Measurements from ENCODE around the gene EHMT1.

EHMT1 gene

DNA sequence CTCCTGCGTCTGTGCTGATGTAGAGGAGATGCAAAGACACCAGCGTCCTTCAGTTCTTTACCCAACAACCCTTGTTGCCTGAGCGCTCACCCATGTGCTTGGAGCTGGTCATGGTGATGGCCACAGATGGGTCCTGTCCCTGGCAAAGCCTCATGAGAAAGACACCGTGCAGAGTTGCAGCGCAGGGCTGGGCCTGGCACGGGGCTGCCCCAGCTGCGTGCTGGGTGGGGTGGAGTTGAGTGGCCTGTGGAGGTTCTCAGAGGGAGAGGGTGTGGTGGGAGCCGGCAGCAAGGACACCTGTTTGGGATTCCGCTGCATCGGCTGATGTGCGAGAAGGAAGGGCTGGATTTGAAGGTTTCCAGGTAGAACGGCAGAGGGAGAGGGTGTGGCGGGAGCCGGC lies 133.6 kb downstream of the EHMT1 start:
- Mint-ChIP-seq H3K9me3 (peaks cover 26% of the 10 kb centered on the region), H3K27ac (no peak overlapping the region), H3K4me1 (ENCODE audit: low read depth) (peaks cover 11% of the 10 kb centered on the region), H3K27me3 (ENCODE audit: low read depth) (no peaks in the 10 kb centered on the region), H3K4me3 (no peak overlapping the region), H3K36me3 (ENCODE audit: low read depth) (peaks cover 48% of the 10 kb centered on the region)

DNA sequence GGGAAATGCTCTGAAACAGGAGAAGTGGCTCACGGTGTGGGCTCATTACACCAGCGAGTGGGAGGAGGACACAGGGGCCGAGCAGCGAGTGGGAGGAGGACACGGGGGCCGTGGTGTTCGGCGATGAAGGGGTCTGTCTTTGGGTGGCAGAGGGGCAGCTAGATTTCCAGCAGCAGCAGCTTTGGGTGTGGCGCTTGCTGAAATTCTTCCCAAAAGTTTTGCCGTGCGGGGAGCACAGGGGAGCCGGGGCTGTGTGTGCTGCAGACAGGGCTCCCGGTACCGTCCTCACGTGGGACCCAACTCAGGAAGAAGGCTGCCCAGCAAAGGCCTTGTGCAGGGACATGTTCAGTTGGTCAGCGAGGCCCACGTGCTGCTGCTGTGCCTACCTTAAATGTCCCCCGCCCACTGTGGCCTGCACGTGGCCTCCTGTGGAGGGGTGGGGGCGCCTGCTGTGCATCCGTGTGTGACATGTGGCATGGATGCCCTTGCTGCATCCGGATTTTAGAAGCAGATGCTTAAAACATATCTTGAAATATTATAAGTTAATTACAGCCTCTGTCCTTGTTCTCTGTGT lies 134.5 kb downstream of the EHMT1 start:
- Mint-ChIP-seq H3K27me3 (ENCODE audit: low read depth) (no peaks in the 10 kb centered on the region), H3K27ac (no peak overlapping the region), H3K4me3 (no peak overlapping the region), H3K9me3 (peaks cover 26% of the 10 kb centered on the region), H3K4me1 (ENCODE audit: low read depth) (peaks cover 17% of the 10 kb centered on the region), H3K36me3 (ENCODE audit: low read depth) (peaks cover 53% of the 10 kb centered on the region)

GRCh38 chr9:137755261-137755927 lies 136.6 kb downstream of the EHMT1 start:
- H3K4me3 Mint-ChIP-seq = no peak overlapping the region
- peaks cover 26% of the 10 kb centered on the region for H3K9me3 Mint-ChIP-seq
- H3K27ac Mint-ChIP-seq = no peak overlapping the region
- no peaks in the 10 kb centered on the region for H3K27me3 Mint-ChIP-seq (ENCODE audit: low read depth)
- H3K36me3 Mint-ChIP-seq (ENCODE audit: low read depth) = peaks cover 66% of the 10 kb centered on the region
- peaks cover 20% of the 10 kb centered on the region for H3K4me1 Mint-ChIP-seq (ENCODE audit: low read depth)

DNA sequence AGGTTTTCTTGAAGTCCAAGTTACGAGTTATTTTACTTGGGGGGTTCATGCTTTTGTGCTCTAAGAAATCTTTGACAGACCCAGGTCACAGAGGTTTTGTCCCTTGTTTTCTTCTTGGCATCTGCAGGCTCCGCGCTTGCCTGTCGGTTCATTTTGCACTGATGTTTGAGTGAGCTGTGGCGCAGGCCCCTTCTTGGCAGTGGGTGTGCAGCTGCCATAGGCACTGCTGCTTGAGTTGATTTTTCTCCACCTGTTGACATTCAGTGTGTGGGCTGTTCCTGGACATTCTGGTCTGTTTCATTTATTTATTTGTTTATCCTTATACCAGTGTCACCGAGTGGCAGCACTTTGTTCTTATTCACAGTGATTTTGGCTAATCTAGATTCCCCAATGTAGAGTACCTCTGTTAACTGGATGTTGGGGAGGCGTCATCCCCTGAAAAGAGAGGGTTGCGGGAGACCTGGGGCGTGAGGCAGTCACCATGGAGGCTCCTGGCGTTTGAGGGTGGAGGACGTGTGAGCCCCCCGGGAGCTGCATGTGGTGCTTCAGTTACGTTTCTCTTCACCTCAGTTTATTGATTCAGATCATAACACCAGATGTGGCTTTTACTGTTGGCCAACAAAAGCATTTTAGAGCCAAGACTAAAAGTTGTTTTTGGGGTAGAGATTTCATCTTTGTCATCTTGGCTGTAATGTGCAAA lies 137.4 kb downstream of the EHMT1 start:
- no peak overlapping the region for H3K4me3 Mint-ChIP-seq
- peaks cover 26% of the 10 kb centered on the region for H3K9me3 Mint-ChIP-seq
- H3K27ac Mint-ChIP-seq = peak overlapping the region; percentile 31
- H3K36me3 Mint-ChIP-seq (ENCODE audit: low read depth) = peaks cover 68% of the 10 kb centered on the region
- peaks cover 28% of the 10 kb centered on the region for H3K4me1 Mint-ChIP-seq (ENCODE audit: low read depth)
- no peaks in the 10 kb centered on the region for H3K27me3 Mint-ChIP-seq (ENCODE audit: low read depth)

DNA sequence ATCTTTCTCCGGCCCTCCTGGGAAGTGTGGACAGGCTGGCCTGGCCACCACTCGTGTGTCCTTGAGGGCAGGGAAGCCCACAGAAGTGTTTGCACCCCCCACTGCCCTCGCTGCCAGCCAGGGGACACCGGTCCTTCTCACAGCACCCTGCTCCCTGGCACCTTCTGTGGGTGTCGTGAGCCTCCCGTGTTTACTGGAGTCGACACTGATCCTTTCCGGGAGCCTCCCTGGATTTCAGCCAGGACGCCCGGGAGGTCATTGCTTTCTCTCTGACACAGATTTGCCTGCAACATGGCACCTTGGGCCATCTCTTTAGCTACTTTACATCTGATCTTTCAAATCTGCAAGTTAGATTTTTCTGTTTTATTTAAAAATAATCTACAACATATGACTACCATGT lies 138.3 kb downstream of the EHMT1 start:
- peaks cover 68% of the 10 kb centered on the region for H3K36me3 Mint-ChIP-seq (ENCODE audit: low read depth)
- peaks cover 31% of the 10 kb centered on the region for H3K4me1 Mint-ChIP-seq (ENCODE audit: low read depth)
- peak overlapping the region; percentile 67 for H3K27ac Mint-ChIP-seq
- no peaks in the 10 kb centered on the region for H3K27me3 Mint-ChIP-seq (ENCODE audit: low read depth)
- H3K9me3 Mint-ChIP-seq = peaks cover 26% of the 10 kb centered on the region
- H3K4me3 Mint-ChIP-seq = no peak overlapping the region

GRCh38 chr9:137757613-137758029 lies 138.8 kb downstream of the EHMT1 start:
- peaks cover 25% of the 10 kb centered on the region for H3K9me3 Mint-ChIP-seq
- no peaks in the 10 kb centered on the region for H3K27me3 Mint-ChIP-seq (ENCODE audit: low read depth)
- H3K4me1 Mint-ChIP-seq (ENCODE audit: low read depth) = peaks cover 35% of the 10 kb centered on the region
- peaks cover 67% of the 10 kb centered on the region for H3K36me3 Mint-ChIP-seq (ENCODE audit: low read depth)
- H3K27ac Mint-ChIP-seq = peak overlapping the region; percentile 67
- no peak overlapping the region for H3K4me3 Mint-ChIP-seq

GRCh38 chr9:137758067-137758466 lies 139.3 kb downstream of the EHMT1 start:
- Mint-ChIP-seq H3K27ac (peak overlapping the region; percentile 67), H3K4me1 (ENCODE audit: low read depth) (peaks cover 35% of the 10 kb centered on the region), H3K27me3 (ENCODE audit: low read depth) (no peaks in the 10 kb centered on the region), H3K9me3 (peaks cover 21% of the 10 kb centered on the region), H3K4me3 (no peak overlapping the region), H3K36me3 (ENCODE audit: low read depth) (peaks cover 66% of the 10 kb centered on the region)

DNA sequence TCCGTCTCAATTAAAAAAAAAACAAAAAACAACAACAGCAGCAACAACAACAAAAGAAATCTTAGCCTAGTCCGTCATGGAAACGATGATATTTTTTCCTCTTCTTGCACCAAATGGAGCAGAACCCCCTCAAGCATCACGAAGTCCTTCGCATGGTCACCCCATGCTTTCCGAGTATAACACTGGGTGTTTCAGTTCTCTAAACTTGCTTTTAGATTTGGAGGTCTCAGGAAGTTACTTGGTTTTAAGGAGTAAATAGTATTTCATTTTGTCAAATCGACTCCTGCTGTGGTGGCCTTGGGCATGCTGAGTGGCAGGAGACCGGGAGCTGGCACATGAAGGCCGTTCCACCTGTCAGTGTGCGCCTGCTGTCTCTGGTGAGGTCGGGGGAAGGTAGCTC lies 140.3 kb downstream of the EHMT1 start:
- Mint-ChIP-seq H3K4me3 (no peak overlapping the region), H3K27ac (peak overlapping the region; percentile 20), H3K36me3 (ENCODE audit: low read depth) (peaks cover 62% of the 10 kb centered on the region), H3K4me1 (ENCODE audit: low read depth) (peaks cover 35% of the 10 kb centered on the region), H3K27me3 (ENCODE audit: low read depth) (no peaks in the 10 kb centered on the region), H3K9me3 (peaks cover 14% of the 10 kb centered on the region)

DNA sequence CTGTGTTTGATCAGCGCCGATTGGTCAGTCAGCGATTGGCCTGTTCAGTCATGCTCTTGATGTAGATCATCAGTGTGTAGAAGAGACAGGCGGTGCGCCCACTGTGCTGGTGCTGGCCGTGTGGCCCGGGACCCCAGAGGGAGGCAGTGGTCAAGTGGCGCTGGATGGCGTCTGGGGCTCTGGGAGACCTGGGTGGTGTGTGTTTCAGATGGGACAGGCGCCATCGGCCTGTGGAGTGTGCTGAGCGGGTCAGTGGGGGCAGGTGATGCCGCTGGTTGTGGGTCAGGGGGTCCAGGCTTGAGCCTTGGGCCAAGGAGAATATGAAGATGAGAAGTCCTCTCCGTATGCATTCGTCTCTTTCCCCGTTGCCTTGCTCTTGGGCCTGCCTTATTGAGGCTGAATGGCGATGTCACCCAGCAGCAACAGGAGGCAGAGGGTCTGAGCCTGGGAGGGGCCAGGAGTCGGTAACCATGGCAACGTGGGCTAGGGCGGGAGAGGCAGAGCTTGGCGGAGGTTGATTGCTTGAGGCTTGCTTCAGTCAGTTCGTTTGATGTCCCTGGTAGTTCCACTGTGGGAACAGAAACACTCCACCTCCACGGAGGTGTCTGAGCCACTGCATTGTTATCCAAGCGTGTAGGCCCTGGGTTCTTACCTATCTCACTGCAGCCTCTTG lies 141.0 kb downstream of the EHMT1 start:
- H3K4me3 Mint-ChIP-seq = no peak overlapping the region

DNA sequence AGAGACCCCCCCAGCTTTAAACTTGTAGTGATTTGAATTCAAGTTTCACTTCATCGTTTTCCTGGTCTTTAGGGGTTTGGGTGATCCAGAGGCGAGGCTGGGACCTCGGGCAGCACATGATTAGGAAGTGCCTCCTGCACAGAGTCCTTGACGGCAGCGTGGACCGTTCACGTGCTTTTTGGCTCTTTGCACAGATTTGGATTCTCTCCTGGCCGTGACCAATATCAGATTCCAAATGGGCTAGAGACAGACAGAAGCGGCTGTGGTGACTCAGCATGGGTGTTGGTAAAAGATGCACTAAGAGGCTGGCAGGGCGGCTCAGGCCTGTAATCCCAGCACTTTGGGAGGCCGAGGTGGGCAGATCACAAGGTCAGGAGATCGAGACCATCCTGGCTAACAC lies 141.6 kb downstream of the EHMT1 start:
- H3K4me1 Mint-ChIP-seq (ENCODE audit: low read depth) = peaks cover 35% of the 10 kb centered on the region
- H3K9me3 Mint-ChIP-seq = peaks cover 10% of the 10 kb centered on the region
- no peaks in the 10 kb centered on the region for H3K27me3 Mint-ChIP-seq (ENCODE audit: low read depth)
- H3K4me3 Mint-ChIP-seq = no peak overlapping the region
- peak overlapping the region; percentile 86 for H3K27ac Mint-ChIP-seq
- H3K36me3 Mint-ChIP-seq (ENCODE audit: low read depth) = peaks cover 58% of the 10 kb centered on the region

More for the DNA sequence above, 141.0 kb downstream of the EHMT1 start:
- Mint-ChIP-seq H3K27ac (peak overlapping the region; percentile 73), H3K9me3 (peaks cover 14% of the 10 kb centered on the region), H3K4me1 (ENCODE audit: low read depth) (peaks cover 35% of the 10 kb centered on the region), H3K27me3 (ENCODE audit: low read depth) (no peaks in the 10 kb centered on the region), H3K36me3 (ENCODE audit: low read depth) (peaks cover 65% of the 10 kb centered on the region)

DNA sequence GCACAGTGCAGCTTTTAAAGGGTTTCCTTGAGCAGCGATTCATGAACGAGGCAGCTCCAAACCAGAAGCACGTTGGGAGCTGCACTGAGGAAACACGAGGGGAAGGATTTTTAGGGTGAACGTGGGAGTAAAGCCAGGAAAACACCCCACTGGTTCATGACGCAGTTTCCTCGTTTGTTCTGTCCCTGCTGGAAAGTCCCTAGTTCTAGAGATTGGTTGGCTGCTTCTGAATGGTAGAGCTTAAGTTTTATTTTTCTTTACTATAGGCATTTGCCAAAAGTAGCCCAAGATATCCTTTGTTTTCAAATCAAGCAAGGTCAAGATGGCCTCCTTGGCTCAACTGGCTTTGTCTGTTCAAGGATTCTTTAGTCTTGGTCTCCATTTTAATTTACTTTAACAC lies 142.2 kb downstream of the EHMT1 start:
- Mint-ChIP-seq H3K36me3 (ENCODE audit: low read depth) (peaks cover 58% of the 10 kb centered on the region), H3K27ac (peak overlapping the region; percentile 86), H3K4me1 (ENCODE audit: low read depth) (peaks cover 36% of the 10 kb centered on the region)

DNA sequence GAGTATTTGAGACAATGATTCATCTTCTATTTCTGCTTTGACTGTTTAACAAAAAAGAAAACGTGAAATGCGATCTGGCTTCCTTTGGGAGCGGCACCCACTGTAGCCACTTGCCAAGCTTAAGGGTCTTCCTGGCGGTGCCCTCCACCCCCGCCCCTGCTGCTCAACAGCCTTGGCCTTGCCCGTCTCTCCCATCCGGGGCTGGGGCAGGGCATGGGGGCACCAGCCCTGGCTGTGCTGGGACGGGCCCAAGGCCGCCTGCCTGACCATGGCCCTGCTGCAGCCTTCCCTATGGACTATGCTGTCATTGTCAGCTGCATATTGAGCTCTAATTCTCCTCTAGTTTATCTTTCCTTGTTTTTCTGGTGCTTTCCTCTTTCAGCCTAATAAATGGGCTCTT lies 143.0 kb downstream of the EHMT1 start:
- no peak overlapping the region for H3K4me3 Mint-ChIP-seq
- no peaks in the 10 kb centered on the region for H3K27me3 Mint-ChIP-seq (ENCODE audit: low read depth)
- H3K4me1 Mint-ChIP-seq (ENCODE audit: low read depth) = peaks cover 30% of the 10 kb centered on the region
- no peaks in the 10 kb centered on the region for H3K9me3 Mint-ChIP-seq
- peak overlapping the region; percentile 86 for H3K27ac Mint-ChIP-seq
- H3K36me3 Mint-ChIP-seq (ENCODE audit: low read depth) = peaks cover 53% of the 10 kb centered on the region

More for the DNA sequence above, 142.2 kb downstream of the EHMT1 start:
- no peaks in the 10 kb centered on the region for H3K27me3 Mint-ChIP-seq (ENCODE audit: low read depth)
- H3K4me3 Mint-ChIP-seq = peak overlapping the region; percentile 10
- H3K9me3 Mint-ChIP-seq = peaks cover 3% of the 10 kb centered on the region

- Mint-ChIP-seq H3K4me1 (ENCODE audit: low read depth) (peaks cover 25% of the 10 kb centered on the region), H3K36me3 (ENCODE audit: low read depth) (peaks cover 51% of the 10 kb centered on the region), H3K27ac (peak overlapping the region; percentile 86), H3K9me3 (no peaks in the 10 kb centered on the region), H3K27me3 (ENCODE audit: low read depth) (no peaks in the 10 kb centered on the region), H3K4me3 (no peak overlapping the region)
Observed at GRCh38 chr9:137762414-137763061, 143.7 kb downstream of the EHMT1 start.

DNA sequence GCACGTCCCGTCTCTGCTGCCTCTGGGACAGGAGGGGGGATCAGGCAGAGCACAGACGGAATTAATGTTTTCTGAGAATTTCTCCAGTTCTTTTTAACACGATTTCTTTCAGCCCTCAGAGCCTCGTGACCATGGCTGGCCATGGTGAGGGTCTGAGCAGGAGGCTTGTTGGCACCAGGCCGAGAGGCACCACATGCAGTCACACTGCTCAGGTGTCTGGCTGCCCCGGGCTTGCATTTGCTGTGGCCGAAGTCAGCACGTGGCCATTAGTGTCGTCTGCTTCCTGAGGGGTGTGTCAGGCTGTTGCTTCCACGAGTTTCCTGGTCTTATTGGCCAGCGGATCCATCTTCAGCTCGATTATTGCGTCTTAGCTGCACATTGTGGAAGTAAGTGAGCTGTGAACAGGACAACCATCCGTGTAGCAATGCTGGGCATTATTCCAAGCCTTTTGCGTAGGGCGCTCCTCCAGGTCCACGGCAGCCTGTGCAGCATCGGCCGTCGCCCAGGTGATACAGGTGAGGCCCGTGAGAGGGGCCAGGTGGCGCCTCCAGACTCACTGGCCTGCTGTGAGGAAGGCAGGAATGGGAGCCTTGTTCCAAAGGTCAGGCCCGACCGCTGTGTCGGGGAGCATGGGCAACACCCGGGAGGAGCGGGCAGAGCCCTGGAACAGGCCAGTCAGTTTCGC lies 144.6 kb downstream of the EHMT1 start:
- Mint-ChIP-seq H3K27ac (no peak overlapping the region), H3K4me3 (no peak overlapping the region), H3K9me3 (no peaks in the 10 kb centered on the region), H3K36me3 (ENCODE audit: low read depth) (peaks cover 45% of the 10 kb centered on the region), H3K4me1 (ENCODE audit: low read depth) (peaks cover 18% of the 10 kb centered on the region), H3K27me3 (ENCODE audit: low read depth) (no peaks in the 10 kb centered on the region)

Data from T-helper 1 cell treated with Interleukin-12 subunit alpha and Interleukin-12 subunit beta and Interleukin-4 antibody, amounts not matched to agents 30 μg/mL and 1 μg/mL, for 36 hours (primary cell).